NT2/D1 (cell line): ENCODE measurements around the gene GPR55.

Source experiments
- SUZ12 ChIP-seq: IDR thresholded peaks from 2 replicates; pipeline ENCODE4 v1.6.1; 2011; ENCODE audit not compliant: insufficient read length, insufficient read depth; ENCODE audit errors: extremely low read depth
- YY1 ChIP-seq: IDR thresholded peaks from 2 replicates; pipeline ENCODE4 v1.6.1; 2011; ENCODE audit not compliant: insufficient read length, insufficient read depth

- TF ChIP-seq YY1 (no peak), SUZ12 (no peak)
These were observed 6.7 kb upstream of the GPR55 start for GRCh38 chr2:230931556-230932231.
